CD4-positive, alpha-beta T cell (primary cell): ENCODE measurements around the gene SLC35B4. TPM values are rescaled to one million over a fixed set of nuclear protein-coding genes. Genes with fewer than 3 reads are reported as not detected.

Experiments used
- ATAC-seq: fragments of 200-7000 bp; cut with Tn5 transposase; one replicate; pipeline ENCODE4 v1.10.0; 2022; ENCODE audit warnings: mild to moderate bottlenecking; ENCODE audit not compliant: poor library complexity
- CTCF ChIA-PET: fragments of 350-600 bp; sonication (Branson Sonifier 250); formaldehyde crosslinking; loops from one replicate; lab custom pipeline; 2021; ENCODE audit warnings: antibody characterized with exemption, inconsistent platforms; lab: Charles Lee
- POLR2A ChIA-PET: fragments of 350-600 bp; sonication (Branson Sonifier 250); formaldehyde crosslinking; loops from one replicate; lab custom pipeline; 2021; ENCODE audit warnings: antibody characterized with exemption, inconsistent platforms; lab: Charles Lee
- DNase-seq, 14 experiments: peaks; one replicate each; pipeline ENCODE4 v3.0.0-alpha.2; 2013 to 2020; ENCODE audit warnings: mixed read lengths in 2 of 14
- H3K27ac ChIP-seq, 2 donors: one replicate each; pipeline versions ENCODE4 v1.5.1 to v1.7.0; 2013; ENCODE audit warnings: low read length in 2 of 2, low read depth in 1 of 2, mild to moderate bottlenecking in 1 of 2
- H3K27me3 ChIP-seq, 2 experiments: 1 replicate in 1 of 2; 2 replicates in 1 of 2; pipeline versions ENCODE4 v1.6.1 to v1.7.0; 2013; ENCODE audit warnings: low read length in 2 of 2, control low read depth in 1 of 2, mild to moderate bottlenecking in 1 of 2, moderate library complexity in 1 of 2; ENCODE audit not compliant: insufficient read depth in 2 of 2, control insufficient read depth in 1 of 2
- H3K36me3 ChIP-seq: one replicate; pipeline ENCODE4 v1.6.1; 2013; ENCODE audit warnings: low read length, control low read depth; ENCODE audit not compliant: insufficient read depth
- H3K4me1 ChIP-seq: one replicate; pipeline ENCODE4 v1.6.1; 2013; ENCODE audit warnings: low read length, control low read depth; ENCODE audit not compliant: insufficient read depth
- H3K4me3 ChIP-seq: one replicate; pipeline ENCODE4 v1.5.1; 2013; ENCODE audit warnings: mild to moderate bottlenecking, low read length, moderate library complexity
- H3K9me3 ChIP-seq, 2 experiments: 1 replicate in 1 of 2; 2 replicates in 1 of 2; pipeline versions ENCODE4 v1.6.1 to v1.7.0; 2013; ENCODE audit warnings: low read length in 2 of 2, mild to moderate bottlenecking in 2 of 2, control low read depth in 1 of 2, moderate library complexity in 1 of 2; ENCODE audit not compliant: control insufficient read depth in 1 of 2, insufficient read depth in 1 of 2
- H3K27ac Mint-ChIP-seq: one replicate; pipeline ENCODE4 v1.8.0; 2020; ENCODE audit warnings: mixed read lengths
- H3K27me3 Mint-ChIP-seq: one replicate; pipeline ENCODE4 v1.8.0; 2021; ENCODE audit warnings: mixed read lengths
- H3K36me3 Mint-ChIP-seq: one replicate; pipeline ENCODE4 v1.8.0; 2021; ENCODE audit warnings: low read depth, mixed read lengths
- H3K4me1 Mint-ChIP-seq: one replicate; pipeline ENCODE4 v1.8.0; 2021; ENCODE audit warnings: low read depth, mixed read lengths
- H3K4me3 Mint-ChIP-seq: one replicate; pipeline ENCODE4 v1.8.0; 2020; ENCODE audit warnings: mild to moderate bottlenecking, mixed read lengths
- H3K9me3 Mint-ChIP-seq: one replicate; pipeline ENCODE4 v1.8.0; 2020; ENCODE audit warnings: mixed read lengths
- intact Hi-C, 2 experiments: fragments of 100-400 bp; cut with DNase I in 1 of 2; cut with micrococcal nuclease in 1 of 2; formaldehyde crosslinking; loops; one replicate each; pipeline versions ENCODE4 v1.15.1 to v1.9.0; 2023 to 2025; cut with DNase I, micrococcal nuclease
- total RNA-seq, 174 experiments: library from RNA in 2 of 174; stranded (reverse) in 2 of 174; gene quantifications; one replicate each; pipeline ENCODE4 v1.2.3 and lab custom pipeline; 2021 to 2026
- TF ChIP-seq, protein P1 (sequence below): fragments of 200-600 bp; IDR thresholded peaks from one replicate; pipeline ENCODE4 v1.8.0; 2022; ENCODE audit warnings: antibody characterized with exemption, mild to moderate bottlenecking

SLC35B4 gene
- total RNA-seq, 2 experiments from 2014 or later = 5.8 to 7.8 TPM

DNA sequence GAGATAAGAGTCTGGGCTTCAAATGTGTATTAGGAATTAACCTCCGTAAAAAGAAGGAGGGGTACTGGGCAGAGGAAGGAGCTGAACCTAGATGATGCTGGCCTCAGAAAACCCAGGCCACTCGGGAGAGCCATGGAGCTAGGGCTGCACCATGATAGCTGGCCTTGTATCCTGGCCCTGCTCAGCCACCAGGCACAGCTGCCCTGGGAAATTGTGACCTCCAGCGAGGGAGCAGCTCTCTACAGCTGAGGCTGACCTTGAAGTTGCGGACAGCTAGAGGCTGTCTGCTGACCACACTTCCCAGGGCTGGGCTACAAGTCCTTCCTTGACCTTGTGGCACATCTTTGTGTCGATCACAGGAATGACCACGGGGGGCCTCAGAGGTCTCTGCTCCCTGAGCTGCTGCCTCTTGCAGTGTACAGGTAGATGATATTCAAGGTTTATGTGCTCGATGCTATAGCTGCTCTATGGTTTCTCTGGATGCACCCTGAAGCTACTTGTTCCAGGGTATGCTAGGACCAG, 38.3 kb upstream of the SLC35B4 start:
- CTCF ChIA-PET = no interaction called here
- no peaks in the 10 kb centered on the region for H3K4me1 Mint-ChIP-seq

DNA sequence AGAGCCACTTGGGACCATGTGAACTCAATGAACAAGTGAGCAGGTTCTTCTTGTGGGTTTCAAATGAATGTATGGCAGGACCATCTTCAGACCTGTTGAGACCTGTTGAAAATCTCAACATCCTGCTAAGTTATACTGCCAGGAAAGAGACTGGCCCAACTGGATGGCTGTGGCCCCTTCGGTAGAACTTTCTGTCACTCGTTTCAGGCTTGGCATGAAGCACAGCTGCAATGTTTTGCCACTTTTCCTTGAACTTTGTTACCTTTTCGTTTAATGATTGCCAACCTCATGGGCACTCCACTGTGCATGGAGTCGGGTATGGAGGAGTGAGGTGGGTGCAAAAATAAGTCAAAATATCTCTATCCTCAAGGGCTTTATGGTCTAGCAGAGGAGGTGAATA, 36.7 kb upstream of the SLC35B4 start:
- no peaks in the 10 kb centered on the region for H3K9me3 ChIP-seq
- ATAC-seq (no peak), DNase-seq (no peak)
- Mint-ChIP-seq H3K27ac (no peak overlapping the region), H3K27me3 (peaks cover 19% of the 10 kb centered on the region), H3K4me3 (no peak overlapping the region), H3K36me3 (no peaks in the 10 kb centered on the region), H3K4me1 (no peaks in the 10 kb centered on the region), H3K9me3 (no peaks in the 10 kb centered on the region)
- no peaks in the 10 kb centered on the region for H3K36me3 ChIP-seq
- ChIA-PET CTCF (no interaction called here), POLR2A (no interaction called here)
- no peaks in the 10 kb centered on the region for H3K4me1 ChIP-seq
- intact Hi-C loops = no loop called here
- no peak overlapping the region for H3K4me3 ChIP-seq
- TF ChIP-seq, protein P1, sequence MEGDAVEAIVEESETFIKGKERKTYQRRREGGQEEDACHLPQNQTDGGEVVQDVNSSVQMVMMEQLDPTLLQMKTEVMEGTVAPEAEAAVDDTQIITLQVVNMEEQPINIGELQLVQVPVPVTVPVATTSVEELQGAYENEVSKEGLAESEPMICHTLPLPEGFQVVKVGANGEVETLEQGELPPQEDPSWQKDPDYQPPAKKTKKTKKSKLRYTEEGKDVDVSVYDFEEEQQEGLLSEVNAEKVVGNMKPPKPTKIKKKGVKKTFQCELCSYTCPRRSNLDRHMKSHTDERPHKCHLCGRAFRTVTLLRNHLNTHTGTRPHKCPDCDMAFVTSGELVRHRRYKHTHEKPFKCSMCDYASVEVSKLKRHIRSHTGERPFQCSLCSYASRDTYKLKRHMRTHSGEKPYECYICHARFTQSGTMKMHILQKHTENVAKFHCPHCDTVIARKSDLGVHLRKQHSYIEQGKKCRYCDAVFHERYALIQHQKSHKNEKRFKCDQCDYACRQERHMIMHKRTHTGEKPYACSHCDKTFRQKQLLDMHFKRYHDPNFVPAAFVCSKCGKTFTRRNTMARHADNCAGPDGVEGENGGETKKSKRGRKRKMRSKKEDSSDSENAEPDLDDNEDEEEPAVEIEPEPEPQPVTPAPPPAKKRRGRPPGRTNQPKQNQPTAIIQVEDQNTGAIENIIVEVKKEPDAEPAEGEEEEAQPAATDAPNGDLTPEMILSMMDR = no peak
- no peak overlapping the region for H3K27ac ChIP-seq
- peaks cover 0 to 2% of the 10 kb centered on the region in 2 experiments for H3K27me3 ChIP-seq

More for the DNA sequence above, 38.3 kb upstream of the SLC35B4 start:
- Histone ChIP-seq H3K27ac (no peak overlapping the region), H3K9me3 (no peaks in the 10 kb centered on the region), H3K27me3 (no peaks in the 10 kb centered on the region), H3K4me1 (no peaks in the 10 kb centered on the region), H3K36me3 (no peaks in the 10 kb centered on the region), H3K4me3 (no peak overlapping the region)
- Mint-ChIP-seq H3K27ac (no peak overlapping the region), H3K36me3 (no peaks in the 10 kb centered on the region), H3K27me3 (peaks cover 8% of the 10 kb centered on the region), H3K4me3 (no peak overlapping the region), H3K9me3 (no peaks in the 10 kb centered on the region)
- DNase-seq = no peak
- intact Hi-C loops = loop anchor here in 1 of 2 experiments (5.0 kb wide), 1 partner anchor 213 kb away; no protein-coding TSS in a partner anchor
- TF ChIP-seq, protein P1 = no peak
- ATAC-seq = no peak
- POLR2A ChIA-PET = no interaction called here

DNA sequence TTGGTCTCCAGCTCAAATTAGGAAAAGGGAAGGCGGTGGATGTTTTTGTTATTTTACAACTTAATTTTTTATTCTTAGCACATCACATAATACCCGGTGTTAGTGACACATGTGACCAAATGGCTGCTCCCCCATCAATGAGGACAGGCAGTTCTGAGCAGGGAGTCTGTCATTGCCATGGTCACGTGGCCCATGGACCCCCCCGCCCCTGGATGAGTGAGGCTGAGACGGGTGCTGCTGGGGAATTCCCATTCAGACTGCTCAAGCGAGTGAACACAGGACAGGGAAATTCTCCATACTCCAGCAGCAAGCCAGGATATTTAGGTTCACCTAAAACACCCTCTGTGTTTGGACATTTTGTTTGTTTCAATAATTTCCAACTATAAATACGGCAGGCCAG, 34.7 kb upstream of the SLC35B4 start:
- ATAC-seq (no peak), DNase-seq (no peak)
- no peaks in the 10 kb centered on the region for H3K4me1 Mint-ChIP-seq
- no peak overlapping the region for H3K4me3 ChIP-seq
- no peaks in the 10 kb centered on the region for H3K36me3 Mint-ChIP-seq
- peaks cover 34% of the 10 kb centered on the region for H3K27me3 Mint-ChIP-seq
- ChIA-PET POLR2A (no interaction called here), CTCF (no interaction called here)
- H3K27ac Mint-ChIP-seq = no peak overlapping the region
- H3K9me3 ChIP-seq = no peaks in the 10 kb centered on the region
- intact Hi-C loops = no loop called here
- TF ChIP-seq, protein P1 = no peak
- no peaks in the 10 kb centered on the region for H3K4me1 ChIP-seq
- H3K36me3 ChIP-seq = no peaks in the 10 kb centered on the region
- no peak overlapping the region for H3K27ac ChIP-seq
- H3K9me3 Mint-ChIP-seq = no peaks in the 10 kb centered on the region
- H3K4me3 Mint-ChIP-seq = no peak overlapping the region
- H3K27me3 ChIP-seq = peaks cover 0 to 2% of the 10 kb centered on the region in 2 experiments
